Mucosa of descending colon (tissue), 3 donors: ENCODE data around the gene PARD3B. TPM values are rescaled to one million over a fixed set of nuclear protein-coding genes. Genes with fewer than 3 reads are reported as not detected.

Experiments
- ATAC-seq: fragments of 200-7000 bp; cut with Tn5 transposase; one replicate; pipeline ENCODE4 v1.9.1; 2020; ENCODE audit warnings: mild to moderate bottlenecking, moderate library complexity
- DNase-seq, 3 donors: peaks; one replicate each; pipeline ENCODE4 v3.0.0-alpha.2; 2020
- H3K36me3 ChIP-seq: fragments of 200-600 bp; one replicate; pipeline ENCODE4 v1.8.0; 2021; ENCODE audit warnings: low read depth, mild to moderate bottlenecking
- H3K4me1 ChIP-seq: fragments of 200-600 bp; one replicate; pipeline ENCODE4 v1.8.0; 2021; ENCODE audit warnings: low read depth, mild to moderate bottlenecking
- H3K4me3 ChIP-seq: fragments of 200-600 bp; one replicate; pipeline ENCODE4 v1.8.0; 2021; ENCODE audit warnings: mild to moderate bottlenecking
- H3K9me3 ChIP-seq: fragments of 200-600 bp; one replicate; pipeline ENCODE4 v1.8.0; 2021; ENCODE audit warnings: mild to moderate bottlenecking
- intact Hi-C, 2 donors: fragments of 100-400 bp; cut with DNase I in 1 of 2; cut with micrococcal nuclease in 1 of 2; formaldehyde crosslinking; loops; one replicate each; pipeline versions ENCODE4 v1.11.0 to v1.11.1; 2022; cut with DNase I, micrococcal nuclease
- total RNA-seq, 3 donors: library from RNA; stranded (reverse); fragmentation: NEBNext Ultra II Directional in 2 of 3; extraction: Animal tissue kit (Norgen Biotek cat#: 25700) in 2 of 3; gene quantifications; one replicate each; pipeline versions ENCODE4 v1.2.1 to v1.2.4, GENCODE V29; 2021 to 2023
- TF ChIP-seq, protein P1 (sequence below): fragments of 200-600 bp; IDR thresholded peaks from one replicate; pipeline ENCODE4 v1.8.0; 2022; ENCODE audit warnings: antibody characterized with exemption, mild to moderate bottlenecking
- donor health status: DM: no; HTN: no; CAD: no; lungs with moderate emphysema.
- donor health status: DM: no; HTN: no; CAD: no.
- donor health status: DM: no; HTN: yes; CAD: no.

Gene PARD3B
- total RNA-seq, 3 donors from 2014 or later: 21.1 to 56.8 (median 44.0) TPM

DNA sequence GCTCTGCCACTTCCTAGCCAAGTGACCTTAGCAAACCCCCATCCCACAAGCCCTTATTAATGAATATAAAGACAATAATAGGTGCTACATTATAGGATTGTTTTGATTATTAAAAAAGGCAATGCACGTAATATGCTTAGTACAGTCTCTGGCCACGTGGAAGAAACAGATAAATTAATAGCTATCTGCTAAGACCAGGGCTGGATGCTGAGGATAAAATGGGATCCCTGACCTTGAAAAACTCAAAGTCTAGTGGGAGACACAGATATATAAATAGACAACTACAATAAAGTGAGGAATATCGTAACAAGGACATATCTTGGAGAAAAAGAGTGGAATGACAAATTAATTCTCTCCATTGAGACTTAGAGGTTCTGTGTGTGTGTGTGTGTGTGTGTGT, 29.9 kb upstream of the PARD3B start:
- intact Hi-C loops: no loop called here
- ATAC-seq (no peak), DNase-seq (no peak)
- H3K4me1 ChIP-seq: no peaks in the 10 kb centered on the region
- no peaks in the 10 kb centered on the region for H3K9me3 ChIP-seq
- no peaks in the 10 kb centered on the region for H3K36me3 ChIP-seq
- H3K4me3 ChIP-seq: no peak overlapping the region
- TF ChIP-seq, protein P1, sequence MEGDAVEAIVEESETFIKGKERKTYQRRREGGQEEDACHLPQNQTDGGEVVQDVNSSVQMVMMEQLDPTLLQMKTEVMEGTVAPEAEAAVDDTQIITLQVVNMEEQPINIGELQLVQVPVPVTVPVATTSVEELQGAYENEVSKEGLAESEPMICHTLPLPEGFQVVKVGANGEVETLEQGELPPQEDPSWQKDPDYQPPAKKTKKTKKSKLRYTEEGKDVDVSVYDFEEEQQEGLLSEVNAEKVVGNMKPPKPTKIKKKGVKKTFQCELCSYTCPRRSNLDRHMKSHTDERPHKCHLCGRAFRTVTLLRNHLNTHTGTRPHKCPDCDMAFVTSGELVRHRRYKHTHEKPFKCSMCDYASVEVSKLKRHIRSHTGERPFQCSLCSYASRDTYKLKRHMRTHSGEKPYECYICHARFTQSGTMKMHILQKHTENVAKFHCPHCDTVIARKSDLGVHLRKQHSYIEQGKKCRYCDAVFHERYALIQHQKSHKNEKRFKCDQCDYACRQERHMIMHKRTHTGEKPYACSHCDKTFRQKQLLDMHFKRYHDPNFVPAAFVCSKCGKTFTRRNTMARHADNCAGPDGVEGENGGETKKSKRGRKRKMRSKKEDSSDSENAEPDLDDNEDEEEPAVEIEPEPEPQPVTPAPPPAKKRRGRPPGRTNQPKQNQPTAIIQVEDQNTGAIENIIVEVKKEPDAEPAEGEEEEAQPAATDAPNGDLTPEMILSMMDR: no peak

DNA sequence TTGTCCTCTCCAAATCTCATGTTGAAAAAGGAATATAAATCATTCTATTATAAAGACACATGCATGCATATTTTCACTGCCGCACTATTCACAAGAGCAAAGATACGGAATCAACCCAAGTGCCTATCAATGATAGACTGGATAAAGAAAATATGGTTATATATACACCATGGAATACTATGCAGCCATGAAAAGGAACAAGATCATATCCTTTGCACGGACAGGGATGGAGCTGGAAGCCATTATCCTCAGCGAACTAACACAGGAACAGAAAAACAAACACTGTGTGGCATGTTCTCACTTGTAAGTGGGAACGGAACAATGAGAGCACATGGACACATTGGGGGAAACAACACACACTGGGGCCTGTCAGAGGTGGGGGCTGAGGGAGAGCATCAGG, 28.1 kb upstream of the PARD3B start:
- Histone ChIP-seq H3K4me3 (no peak overlapping the region), H3K4me1 (no peaks in the 10 kb centered on the region), H3K36me3 (no peaks in the 10 kb centered on the region), H3K9me3 (no peaks in the 10 kb centered on the region)
- TF ChIP-seq, protein P1: no peak
- no peak for DNase-seq
- ATAC-seq: no peak
- intact Hi-C loops: no loop called here

DNA sequence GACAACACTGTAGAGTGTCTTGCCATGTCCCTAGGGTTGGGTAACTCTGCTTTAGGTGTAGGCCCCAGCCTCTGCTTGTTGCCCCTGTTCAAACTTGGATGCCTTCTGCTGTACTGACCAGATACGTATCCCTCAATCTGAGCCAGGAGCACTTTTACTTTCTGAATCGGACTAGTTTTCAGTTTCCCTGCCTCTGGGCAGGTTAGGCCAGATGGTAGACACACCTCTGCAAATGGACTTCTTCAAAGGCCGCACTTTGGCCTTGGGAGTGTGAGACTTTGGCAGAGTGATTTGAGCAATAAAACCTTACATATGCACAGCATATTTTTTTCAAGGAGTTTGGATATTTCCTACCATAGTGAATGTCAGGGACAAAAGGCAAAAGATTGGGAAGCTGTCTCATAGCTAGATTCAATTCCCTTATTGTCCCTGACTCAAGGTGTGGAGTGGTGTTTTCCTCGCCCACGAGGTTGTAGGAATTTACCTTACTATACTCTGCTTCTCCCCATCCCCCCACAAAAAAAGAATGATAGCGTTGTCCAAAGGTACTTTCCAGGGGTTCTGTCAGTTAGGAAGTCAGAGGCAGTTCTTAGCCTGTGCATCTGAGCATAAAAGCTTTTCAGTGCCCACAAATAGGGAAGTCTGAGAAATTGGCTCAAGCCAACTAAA, 15.3 kb upstream of the PARD3B start:
- Histone ChIP-seq H3K4me3 (no peak overlapping the region), H3K36me3 (no peaks in the 10 kb centered on the region), H3K9me3 (no peaks in the 10 kb centered on the region), H3K4me1 (peaks cover 21% of the 10 kb centered on the region)
- ATAC-seq: peak; percentile 92
- intact Hi-C loops: no loop called here
- DNase-seq: peak; percentile 52 to 85 (median 61)
- TF ChIP-seq, protein P1: no peak

DNA sequence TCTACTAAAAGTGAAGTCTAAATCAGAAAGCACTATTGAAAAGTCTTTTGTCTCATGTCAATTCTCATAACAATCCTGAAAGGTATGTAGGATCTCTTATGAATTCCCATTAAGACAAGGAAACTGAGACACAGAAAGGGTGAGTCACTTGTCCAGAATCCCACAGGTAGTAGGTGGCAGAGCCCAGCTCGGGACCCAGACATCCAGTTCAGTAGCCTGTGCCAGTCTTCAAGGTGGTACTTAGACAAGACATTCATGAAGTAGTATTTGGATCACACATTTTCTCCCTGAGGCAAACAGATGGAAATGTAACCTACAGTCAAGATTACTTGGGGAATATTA, 14.8 kb upstream of the PARD3B start:
- no peak for ATAC-seq
- TF ChIP-seq, protein P1: no peak
- H3K4me1 ChIP-seq: peaks cover 21% of the 10 kb centered on the region
- intact Hi-C loops: no loop called here
- H3K4me3 ChIP-seq: no peak overlapping the region
- no peak for DNase-seq
- no peaks in the 10 kb centered on the region for H3K36me3 ChIP-seq
- no peaks in the 10 kb centered on the region for H3K9me3 ChIP-seq

DNA sequence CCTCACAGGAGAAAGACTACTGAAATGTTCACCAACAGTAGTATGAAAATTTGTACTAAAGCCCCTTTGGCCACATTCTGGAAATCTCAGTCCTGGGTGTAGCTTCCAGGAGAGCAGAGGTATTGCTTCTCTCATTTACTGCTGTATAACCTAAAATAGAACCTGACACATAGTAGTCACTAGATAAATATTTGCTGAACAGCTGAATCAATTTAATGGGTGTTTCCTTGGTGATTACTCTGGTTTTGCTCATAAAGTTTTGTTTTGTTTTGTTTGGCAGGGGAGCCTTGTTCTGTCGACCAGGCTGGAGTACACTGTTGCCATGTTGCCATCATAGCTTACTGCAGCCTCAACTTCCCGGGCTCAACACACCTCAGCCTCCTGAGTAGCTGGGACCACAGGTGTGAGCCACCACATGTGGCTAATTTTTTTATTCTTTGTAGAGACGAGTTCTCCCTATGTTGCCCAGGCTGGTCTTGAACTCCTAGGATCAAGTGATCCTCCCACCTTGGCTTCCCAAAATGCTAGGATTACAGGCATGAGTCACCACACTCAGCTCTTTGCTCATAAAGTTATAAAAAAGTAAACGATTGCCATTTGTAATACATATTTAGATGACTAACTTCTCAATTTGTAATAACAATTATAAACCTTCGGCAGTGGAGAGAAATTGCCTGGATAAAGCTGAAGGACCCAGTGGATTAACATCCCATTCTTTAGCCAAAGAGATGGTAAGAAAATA, 11.5 kb upstream of the PARD3B start:
- TF ChIP-seq, protein P1: no peak
- peaks cover 21% of the 10 kb centered on the region for H3K4me1 ChIP-seq
- H3K36me3 ChIP-seq: no peaks in the 10 kb centered on the region
- H3K4me3 ChIP-seq: no peak overlapping the region
- DNase-seq: peak in 2 of 3 donors; percentile 23 to 38
- intact Hi-C loops: no loop called here
- peak; percentile 74 for ATAC-seq
- no peaks in the 10 kb centered on the region for H3K9me3 ChIP-seq
